HepG2 (cell line): Measurements from ENCODE around the gene MDP1. TPM values are rescaled to one million over a fixed set of nuclear protein-coding genes. Genes with fewer than 3 reads are reported as not detected.
A peak's percentile ranks its signal among the peaks of the same experiment; 100 is the strongest.

Experiments
- ELF1 ChIP-seq: sonication (generic); formaldehyde crosslinking; IDR thresholded peaks from 2 replicates; pipeline ENCODE4 v1.4.0; 2020; ENCODE audit warnings: missing genetic modification reagents
- ELF3 ChIP-seq: IDR thresholded peaks from 2 replicates; pipeline ENCODE4 v1.6.1; 2016; ENCODE audit warnings: missing genetic modification reagents, missing compliant biosample characterization
- GABPA ChIP-seq, 2 experiments: IDR thresholded peaks; 2 replicates each; pipeline ENCODE4 v1.6.1; 2011 to 2016; ENCODE audit warnings: low read depth in 2 of 2, low read length in 1 of 2, missing biosample characterization in 1 of 2, missing genetic modification characterization in 1 of 2
- HOXA3 ChIP-seq: sonication (generic); formaldehyde crosslinking; IDR thresholded peaks from 2 replicates; pipeline ENCODE4 v1.5.0; 2020; ENCODE audit warnings: missing genetic modification reagents
- IKZF1 ChIP-seq: fragments of 450-650 bp; IDR thresholded peaks from 2 replicates; pipeline ENCODE4 v1.7.1; 2016
- KLF16 ChIP-seq, 2 experiments: sonication (generic) in 1 of 2; formaldehyde crosslinking in 1 of 2; IDR thresholded peaks; 2 replicates each; pipeline versions ENCODE4 v1.6.1 to v1.8.0; 2016 to 2023; ENCODE audit warnings: missing genetic modification reagents in 2 of 2, missing compliant biosample characterization in 1 of 2
- KMT2A ChIP-seq: sonication (generic); formaldehyde crosslinking; IDR thresholded peaks from 2 replicates; pipeline ENCODE4 v1.4.0; 2020; ENCODE audit warnings: missing genetic modification reagents
- RBFOX2 ChIP-seq: fragments of 200-400 bp; formaldehyde crosslinking; IDR thresholded peaks from 2 replicates; pipeline ENCODE4 v1.6.1; 2017; ENCODE audit warnings: low read depth, mild to moderate bottlenecking, low read length
- RFX1 ChIP-seq: fragments of 450-650 bp; IDR thresholded peaks from 2 replicates; pipeline ENCODE4 v1.6.1; 2017
- SIX1 ChIP-seq: sonication (generic); formaldehyde crosslinking; IDR thresholded peaks from 2 replicates; pipeline ENCODE4 v1.4.0; 2020; ENCODE audit warnings: missing genetic modification reagents, borderline replicate concordance
- SNAPC2 ChIP-seq: sonication (generic); formaldehyde crosslinking; IDR thresholded peaks from 2 replicates; pipeline ENCODE4 v1.8.1; 2022; ENCODE audit warnings: mild to moderate bottlenecking, missing genetic modification reagents
- SNRNP70 ChIP-seq: fragments of 200-400 bp; formaldehyde crosslinking; IDR thresholded peaks from 2 replicates; pipeline ENCODE4 v1.6.1; 2017; ENCODE audit warnings: mild to moderate bottlenecking, low read depth, low read length, moderate library complexity
- SRSF4 ChIP-seq: fragments of 200-400 bp; formaldehyde crosslinking; IDR thresholded peaks from one replicate; pipeline ENCODE4 v1.6.1; 2018; ENCODE audit warnings: mild to moderate bottlenecking, low read depth, low read length, moderate library complexity; ENCODE audit not compliant: poor library complexity, severe bottlenecking
- TRIM24 ChIP-seq: sonication (generic); formaldehyde crosslinking; IDR thresholded peaks from 2 replicates; pipeline ENCODE4 v1.8.0; 2022; ENCODE audit warnings: mild to moderate bottlenecking, missing genetic modification reagents
- XRCC5 ChIP-seq: fragments of 200-400 bp; formaldehyde crosslinking; optimal IDR thresholded peaks from 2 replicates; pipeline ENCODE3; 2017; ENCODE audit warnings: mild to moderate bottlenecking, low read length
- ZNF224 ChIP-seq: sonication (generic); formaldehyde crosslinking; IDR thresholded peaks from 2 replicates; pipeline ENCODE4 v1.5.0; 2020; ENCODE audit warnings: mild to moderate bottlenecking, missing genetic modification reagents
- ZNF230 ChIP-seq: sonication (generic); formaldehyde crosslinking; IDR thresholded peaks from 2 replicates; pipeline ENCODE4 v1.4.0; 2020; ENCODE audit warnings: mild to moderate bottlenecking, missing genetic modification reagents
- ZNF34 ChIP-seq: sonication (generic); formaldehyde crosslinking; IDR thresholded peaks from 2 replicates; pipeline ENCODE4 v1.4.0; 2020; ENCODE audit warnings: mild to moderate bottlenecking, missing genetic modification reagents, borderline replicate concordance
- ZNF383 ChIP-seq: sonication (generic); formaldehyde crosslinking; IDR thresholded peaks from 2 replicates; pipeline ENCODE4 v1.4.0; 2020; ENCODE audit warnings: missing genetic modification reagents, mild to moderate bottlenecking, borderline replicate concordance
- ZNF446 ChIP-seq: sonication (generic); formaldehyde crosslinking; IDR thresholded peaks from 2 replicates; pipeline ENCODE4 v1.5.0; 2020; ENCODE audit warnings: mild to moderate bottlenecking, missing genetic modification reagents
- ZNF546 ChIP-seq: sonication (generic); formaldehyde crosslinking; conservative IDR thresholded peaks from 2 replicates; pipeline ENCODE4 v1.8.1; 2023; ENCODE audit warnings: mild to moderate bottlenecking, missing genetic modification reagents
- ZNF563 ChIP-seq: sonication (generic); formaldehyde crosslinking; IDR thresholded peaks from 2 replicates; pipeline ENCODE4 v1.8.0; 2022; ENCODE audit warnings: mild to moderate bottlenecking, moderate library complexity, missing genetic modification reagents
- ZNF574 ChIP-seq: sonication (generic); formaldehyde crosslinking; IDR thresholded peaks from 2 replicates; pipeline ENCODE4 v1.4.0; 2020; ENCODE audit warnings: missing genetic modification reagents
- polyA plus RNA-seq, 8 experiments: library from polyadenylated mRNA; depleted of rRNA in 3 of 8; stranded (reverse) in 7 of 8; unstranded in 1 of 8; fragments of >200 nt; fragmentation: Illumina TruSeq in 4 of 8; extraction: Trizol in 4 of 8; gene quantifications; 2 replicates each; pipeline versions ENCODE4 v1.2.1 to v1.2.3, GENCODE V29; 2011 to 2016; ENCODE audit warnings: low read depth in 4 of 8, missing spikeins in 1 of 8, mixed read lengths in 1 of 8; ENCODE audit not compliant: insufficient read depth in 1 of 8
- total RNA-seq, 5 experiments: library from RNA; depleted of rRNA; stranded (reverse); fragments of >200 nt; fragmentation: Illumina TruSeq; extraction: Trizol; gene quantifications; 2 replicates each; pipeline ENCODE4 v1.2.3, GENCODE V29; 2016; ENCODE audit warnings: low read depth in 1 of 5
- TF ChIP-seq, protein P1 (sequence below): sonication (generic); formaldehyde crosslinking; IDR thresholded peaks from 2 replicates; pipeline ENCODE4 v1.5.1; 2020; ENCODE audit warnings: mild to moderate bottlenecking, moderate library complexity, missing genetic modification reagents
- TF ChIP-seq, protein P2 (sequence below): IDR thresholded peaks from 2 replicates; pipeline ENCODE4 v1.6.1; 2016; ENCODE audit warnings: missing biosample characterization, missing genetic modification reagents, low read depth

The MDP1 gene
- total and polyA plus RNA-seq, 2 of the 13 experiments (the other 11 are each of a cell fraction or from before 2014, with no cell fraction given): 44.1 to 48.7 TPM

DNA sequence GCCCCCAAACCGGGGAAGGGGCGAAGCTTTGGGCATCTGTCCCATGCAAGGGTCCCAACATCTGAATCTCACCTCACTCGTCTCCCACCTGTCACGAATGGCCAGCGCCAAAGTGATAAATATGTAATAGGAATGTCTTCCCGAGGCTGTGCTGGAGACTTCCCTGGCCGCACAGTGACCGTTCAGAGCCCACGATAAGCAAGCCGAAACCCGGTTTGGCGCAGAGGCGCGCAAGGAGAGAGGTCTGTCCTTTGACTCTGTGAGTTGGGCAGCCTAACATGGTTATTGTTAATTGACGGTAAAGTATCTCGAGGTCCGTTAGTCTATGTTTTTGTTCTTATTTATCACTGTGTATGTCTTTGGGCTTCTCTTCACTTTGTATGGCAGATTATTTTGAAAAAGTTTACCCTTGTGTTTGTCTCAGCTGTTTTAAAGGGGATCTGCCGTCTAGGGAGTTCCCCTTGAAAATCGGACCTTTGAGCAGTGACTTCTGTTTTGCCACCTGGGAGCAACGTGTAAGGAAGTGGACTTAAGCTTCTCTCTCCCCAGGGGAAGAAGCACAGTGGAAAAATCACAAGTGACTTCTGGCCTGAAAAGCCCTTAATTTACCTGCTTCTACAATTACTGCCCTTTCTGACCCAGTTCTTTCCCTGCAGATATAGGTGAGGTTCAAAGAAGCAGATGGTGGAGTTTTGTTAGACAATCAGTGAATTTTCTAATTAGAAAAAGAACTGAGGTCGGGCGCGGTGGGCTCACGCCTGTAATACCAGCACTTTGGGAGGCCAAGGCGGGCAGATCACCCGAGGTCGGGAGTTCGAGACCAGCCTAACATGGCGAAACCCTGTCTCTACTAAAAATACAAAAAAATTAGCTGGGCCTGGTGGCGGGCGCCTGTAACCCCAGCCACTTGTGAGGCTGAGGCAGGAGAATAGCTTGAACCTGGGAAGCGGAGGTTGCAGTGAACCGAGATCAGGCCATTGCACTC lies 19.5 kb downstream of the MDP1 start (continued):
- TF ChIP-seq, protein P1, sequence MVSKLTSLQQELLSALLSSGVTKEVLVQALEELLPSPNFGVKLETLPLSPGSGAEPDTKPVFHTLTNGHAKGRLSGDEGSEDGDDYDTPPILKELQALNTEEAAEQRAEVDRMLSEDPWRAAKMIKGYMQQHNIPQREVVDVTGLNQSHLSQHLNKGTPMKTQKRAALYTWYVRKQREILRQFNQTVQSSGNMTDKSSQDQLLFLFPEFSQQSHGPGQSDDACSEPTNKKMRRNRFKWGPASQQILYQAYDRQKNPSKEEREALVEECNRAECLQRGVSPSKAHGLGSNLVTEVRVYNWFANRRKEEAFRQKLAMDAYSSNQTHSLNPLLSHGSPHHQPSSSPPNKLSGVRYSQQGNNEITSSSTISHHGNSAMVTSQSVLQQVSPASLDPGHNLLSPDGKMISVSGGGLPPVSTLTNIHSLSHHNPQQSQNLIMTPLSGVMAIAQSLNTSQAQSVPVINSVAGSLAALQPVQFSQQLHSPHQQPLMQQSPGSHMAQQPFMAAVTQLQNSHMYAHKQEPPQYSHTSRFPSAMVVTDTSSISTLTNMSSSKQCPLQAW: no peak
- no peak for TF ChIP-seq KMT2A
- TF ChIP-seq ZNF574 (CRISPR knock-in tag): no peak
- TF ChIP-seq SIX1 (CRISPR knock-in tag): no peak
- TF ChIP-seq ZNF230 (CRISPR knock-in tag): no peak
- TF ChIP-seq ZNF383: no peak
- no peak for TF ChIP-seq ZNF34 (CRISPR knock-in tag)
- TF ChIP-seq, protein P2, sequence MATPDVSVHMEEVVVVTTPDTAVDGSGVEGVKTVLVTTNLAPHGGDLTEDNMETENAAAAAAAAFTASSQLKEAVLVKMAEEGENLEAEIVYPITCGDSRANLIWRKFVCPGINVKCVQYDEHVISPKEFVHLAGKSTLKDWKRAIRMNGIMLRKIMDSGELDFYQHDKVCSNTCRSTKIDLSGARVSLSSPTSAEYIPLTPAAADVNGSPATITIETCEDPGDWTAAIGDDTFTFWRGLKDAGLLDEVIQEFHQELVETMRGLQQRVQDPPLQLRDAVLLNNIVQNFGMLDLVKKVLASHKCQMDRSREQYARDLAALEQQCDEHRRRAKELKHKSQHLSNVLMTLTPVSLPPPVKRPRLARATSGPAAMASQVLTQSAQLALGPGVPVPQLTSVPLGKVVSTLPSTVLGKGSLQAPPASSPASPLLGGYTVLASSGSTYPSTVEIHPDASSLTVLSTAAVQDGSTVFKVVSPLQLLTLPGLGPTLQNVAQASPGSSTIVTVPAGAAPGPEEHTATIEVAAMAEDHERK (CRISPR knock-in tag): no peak
- no peak for TF ChIP-seq TRIM24 (CRISPR knock-in tag)
- TF ChIP-seq RFX1: no peak
- TF ChIP-seq ELF3: peak; percentile 35; the same call in 1 of the 2 replicates
- TF ChIP-seq ZNF446 (CRISPR knock-in tag): no peak
- TF ChIP-seq SNRNP70: no peak
- no peak for TF ChIP-seq XRCC5
- no peak for TF ChIP-seq IKZF1
- no peak for TF ChIP-seq ZNF546
- TF ChIP-seq HOXA3 (CRISPR knock-in tag): no peak
- TF ChIP-seq GABPA (IDR thresholded peaks at IDR 0.05; ENCODE audit: low read depth, low read length): no peak
- no peak for TF ChIP-seq GABPA (CRISPR knock-in tag; IDR thresholded peaks at IDR 0.05; ENCODE audit: low read depth)
- no peak for TF ChIP-seq ZNF563 (CRISPR knock-in tag)
- no peak; the same call in 1 of the 2 replicates for TF ChIP-seq SNAPC2
- no peak for TF ChIP-seq SRSF4
- TF ChIP-seq ZNF224 (CRISPR knock-in tag): no peak; the same call in 1 of the 2 replicates
- no peak for TF ChIP-seq RBFOX2
- peak; percentile 54; the same call in 1 of the 2 replicates for TF ChIP-seq ELF1 (CRISPR knock-in tag)
- TF ChIP-seq KLF16 (CRISPR knock-in tag; IDR thresholded peaks at IDR 0.05): no peak; a peak in 1 of 4 replicates
